HG03342 (cell line): Measurements from ENCODE around the gene USP53.
"Not testable (repeated sequence)": the region's sequence is repeated elsewhere in the genome, so short reads cannot be mapped to it uniquely, and the experiment has no call there.

Experiments used
- ATAC-seq: cut with Tn5 transposase; IDR thresholded peaks from one replicate; pipeline ENCODE4 v1.9.1; 2021; ENCODE audit warnings: mild to moderate bottlenecking, moderate library complexity; ENCODE audit not compliant: unreplicated experiment

The USP53 gene

DNA sequence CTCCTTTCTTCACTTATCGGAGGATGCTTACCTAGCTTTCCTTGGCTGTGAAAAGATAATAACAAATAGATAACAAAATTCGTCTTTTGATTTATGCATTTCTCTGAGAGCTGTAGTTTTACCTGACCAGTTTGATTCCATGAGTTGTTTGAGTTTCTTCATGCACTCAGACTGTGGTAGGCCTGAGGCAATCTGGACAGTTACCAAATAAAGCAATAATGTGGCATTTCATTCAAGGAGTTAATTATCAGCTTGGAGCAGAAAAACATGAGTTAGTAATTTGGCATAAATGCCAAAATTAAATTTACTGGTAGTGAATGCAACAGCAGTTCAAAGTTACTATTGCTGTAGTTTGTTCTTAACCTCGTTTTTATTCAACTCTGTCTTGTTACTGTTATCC is 56.0 kb downstream of the USP53 start:
- ATAC-seq = no peak

DNA sequence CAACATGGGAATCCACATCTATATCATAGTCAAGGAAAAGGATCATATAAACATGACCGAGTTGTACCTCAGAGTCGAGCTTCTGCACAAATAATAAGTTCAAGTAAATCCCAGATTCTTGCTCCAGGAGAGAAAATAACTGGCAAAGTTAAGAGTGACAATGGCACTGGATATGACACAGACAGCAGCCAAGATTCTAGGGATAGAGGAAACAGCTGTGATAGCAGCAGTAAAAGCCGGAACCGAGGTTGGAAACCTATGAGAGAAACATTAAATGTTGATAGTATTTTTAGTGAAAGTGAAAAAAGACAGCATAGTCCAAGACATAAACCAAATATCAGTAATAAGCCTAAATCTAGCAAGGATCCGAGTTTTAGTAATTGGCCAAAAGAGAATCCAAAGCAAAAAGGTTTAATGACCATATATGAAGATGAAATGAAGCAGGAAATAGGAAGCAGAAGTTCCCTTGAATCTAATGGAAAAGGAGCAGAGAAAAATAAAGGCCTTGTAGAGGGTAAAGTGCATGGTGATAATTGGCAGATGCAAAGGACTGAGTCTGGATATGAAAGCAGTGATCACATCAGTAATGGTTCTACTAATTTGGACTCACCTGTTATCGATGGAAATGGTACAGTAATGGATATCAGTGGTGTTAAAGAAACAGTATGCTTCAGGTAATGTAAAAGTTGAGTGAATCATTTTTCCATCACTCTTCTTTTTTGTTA is 59.0 kb downstream of the USP53 start:
- no peak for ATAC-seq

DNA sequence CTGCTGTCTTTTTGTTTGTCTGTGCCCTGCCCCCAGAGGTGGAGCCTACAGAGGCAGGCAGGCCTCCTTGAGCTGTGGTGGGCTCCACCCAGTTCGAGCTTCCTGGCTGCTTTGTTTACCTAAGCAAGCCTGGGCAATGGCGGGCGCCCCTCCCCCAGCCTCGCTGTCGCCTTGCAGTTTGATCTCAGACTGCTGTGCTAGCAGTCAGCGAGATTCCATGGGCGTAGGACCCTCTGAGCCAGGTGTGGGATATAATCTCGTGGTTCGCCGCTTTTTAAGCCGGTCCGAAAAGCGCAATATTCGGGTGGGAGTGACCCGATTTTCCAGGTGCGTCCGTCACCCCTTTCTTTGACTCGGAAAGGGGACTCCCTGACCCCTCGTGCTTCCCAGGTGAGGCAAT is 67.0 kb downstream of the USP53 start:
- ATAC-seq = not testable (repeated sequence)

DNA sequence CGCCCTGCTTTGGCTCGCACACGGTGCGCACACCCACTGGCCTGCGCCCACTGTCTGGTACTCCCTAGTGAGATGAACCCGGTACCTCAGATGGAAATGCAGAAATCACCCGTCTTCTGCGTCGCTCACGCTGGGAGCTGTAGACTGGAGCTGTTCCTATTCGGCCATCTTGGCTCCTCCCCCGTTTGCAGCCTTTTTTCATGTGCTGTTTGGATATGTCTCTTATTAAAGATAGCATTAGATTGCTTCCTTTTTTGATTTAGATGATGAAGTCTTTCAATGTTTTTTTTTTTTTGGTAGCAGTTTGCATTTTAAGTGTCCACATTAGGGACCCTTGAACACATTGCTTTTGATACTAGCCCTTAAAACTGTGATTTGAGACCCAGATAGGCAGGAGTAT is 67.4 kb downstream of the USP53 start:
- not testable (repeated sequence) for ATAC-seq

DNA sequence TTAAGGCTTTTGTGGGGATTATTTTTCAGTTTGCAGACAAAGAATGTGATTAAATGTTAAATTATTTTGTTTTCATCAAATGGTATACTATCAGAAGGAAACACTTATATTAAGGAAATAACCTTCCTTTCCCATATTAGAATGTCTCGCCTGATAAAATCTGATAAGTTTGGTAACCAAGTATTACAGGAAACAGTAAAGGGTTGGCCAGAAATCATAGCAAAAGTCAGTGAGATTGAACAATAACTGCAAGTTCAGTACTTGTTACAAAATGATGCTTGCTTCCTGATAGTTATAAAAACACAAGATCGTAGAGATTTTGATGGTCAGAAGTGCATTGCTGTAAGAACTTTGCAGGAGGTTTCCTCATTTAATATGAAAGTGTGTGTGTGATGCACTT is 68.9 kb downstream of the USP53 start:
- ATAC-seq = no peak

DNA sequence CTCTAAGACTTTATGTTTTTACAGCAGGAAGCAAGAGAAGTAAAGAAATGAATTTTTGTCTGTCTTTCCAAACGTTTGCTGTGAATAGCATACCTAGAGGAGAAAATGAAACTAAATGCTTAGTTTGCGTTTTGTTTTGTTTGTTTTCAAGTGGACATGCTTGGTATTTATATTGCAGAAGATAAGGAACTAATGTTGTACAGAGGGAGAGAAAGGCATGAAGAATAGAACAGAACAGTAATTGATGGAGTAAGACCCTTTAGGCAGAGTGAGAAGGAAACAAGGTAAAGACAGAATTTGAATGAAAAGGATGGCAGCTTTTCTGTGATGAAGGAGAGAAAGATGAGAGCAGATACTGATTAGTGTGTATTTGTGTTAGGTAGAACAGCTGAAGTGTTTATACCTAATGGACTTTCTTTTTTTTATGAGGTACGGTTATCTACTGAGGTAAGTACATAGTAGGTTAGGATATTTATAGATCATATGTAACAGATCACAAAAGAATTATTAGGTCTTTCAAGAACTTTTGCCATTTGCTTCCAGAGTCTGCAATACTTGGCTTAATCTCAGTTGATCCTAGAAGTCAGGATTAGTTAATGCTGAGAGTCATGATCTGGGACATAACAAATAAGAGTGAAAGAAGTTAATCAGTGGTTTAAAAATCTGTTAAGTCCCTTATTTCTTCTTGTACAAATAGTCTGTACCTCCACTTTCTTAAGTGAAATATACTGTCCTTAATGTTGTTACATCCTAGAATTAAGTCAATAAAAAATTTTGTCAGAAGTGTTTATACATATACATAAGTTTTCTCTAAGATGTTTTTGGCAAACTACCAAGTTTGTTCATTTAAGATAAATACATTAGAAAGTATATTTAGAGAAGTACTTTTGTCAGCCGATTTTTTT is 72.6 kb downstream of the USP53 start:
- ATAC-seq = peak; percentile 91

DNA sequence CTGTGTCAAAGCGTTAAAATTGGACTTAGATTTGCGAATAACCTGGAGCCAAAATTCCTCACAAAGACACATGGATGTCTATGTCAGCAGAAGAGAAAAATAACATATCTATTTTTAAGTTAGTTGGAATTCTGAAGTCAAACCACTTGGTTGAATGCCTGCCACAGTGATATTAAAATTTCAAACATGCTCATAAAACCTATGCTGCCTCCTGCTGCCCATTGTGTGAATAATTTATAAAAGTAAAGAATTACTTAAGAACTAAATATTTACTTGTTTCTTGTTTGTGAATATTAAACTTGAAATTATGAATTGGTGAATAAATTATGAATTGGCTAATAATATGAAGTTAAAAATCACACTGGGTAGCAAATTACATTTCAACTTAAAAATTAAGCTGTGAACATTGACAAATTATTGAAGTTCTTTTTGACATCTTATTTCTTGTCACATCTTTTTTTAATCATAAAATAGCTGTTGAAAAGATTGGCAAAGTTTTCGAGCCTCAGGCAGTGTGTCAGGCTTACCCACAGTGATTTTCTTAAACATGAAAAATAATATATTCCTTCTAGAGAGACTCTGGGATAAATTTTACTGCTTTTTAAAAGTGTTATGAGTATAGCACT is 74.0 kb downstream of the USP53 start:
- ATAC-seq = no peak

DNA sequence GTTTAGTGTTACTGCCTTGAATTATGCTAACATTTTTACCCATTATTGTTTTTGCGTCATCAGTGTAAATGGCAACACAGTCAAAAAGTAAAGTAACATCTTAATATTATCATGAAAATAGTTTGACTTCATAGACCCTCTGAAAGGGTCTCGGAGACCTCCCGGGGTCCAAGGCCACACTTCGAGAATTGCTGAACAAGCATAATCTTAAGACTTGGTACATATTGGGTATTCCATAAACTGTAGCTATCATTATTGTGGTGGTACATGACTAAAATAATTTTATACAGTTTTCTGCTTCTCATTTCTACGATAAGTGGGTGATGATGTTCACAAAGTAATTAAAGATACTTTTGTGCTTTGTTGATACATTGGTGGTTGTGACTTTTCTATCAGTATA is 76.8 kb downstream of the USP53 start:
- ATAC-seq = no peak

DNA sequence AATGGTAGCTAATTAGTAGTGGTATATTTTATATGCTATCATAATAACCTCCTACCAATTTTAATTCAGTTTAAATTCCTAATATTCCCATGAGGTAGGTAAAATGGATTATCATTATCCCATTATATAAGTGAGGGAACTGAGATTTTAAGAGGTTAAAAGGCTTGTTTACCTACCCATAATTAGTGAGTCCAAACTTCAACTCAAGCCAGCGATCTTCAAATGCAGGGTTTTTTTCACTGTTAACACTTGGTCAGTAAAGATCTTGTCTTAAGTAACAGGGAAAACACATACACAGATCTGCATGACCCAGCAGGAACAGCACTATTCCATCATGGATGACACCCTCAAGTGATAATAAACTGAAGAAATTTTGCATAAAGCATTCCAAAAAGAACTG is 78.1 kb downstream of the USP53 start:
- ATAC-seq = no peak

DNA sequence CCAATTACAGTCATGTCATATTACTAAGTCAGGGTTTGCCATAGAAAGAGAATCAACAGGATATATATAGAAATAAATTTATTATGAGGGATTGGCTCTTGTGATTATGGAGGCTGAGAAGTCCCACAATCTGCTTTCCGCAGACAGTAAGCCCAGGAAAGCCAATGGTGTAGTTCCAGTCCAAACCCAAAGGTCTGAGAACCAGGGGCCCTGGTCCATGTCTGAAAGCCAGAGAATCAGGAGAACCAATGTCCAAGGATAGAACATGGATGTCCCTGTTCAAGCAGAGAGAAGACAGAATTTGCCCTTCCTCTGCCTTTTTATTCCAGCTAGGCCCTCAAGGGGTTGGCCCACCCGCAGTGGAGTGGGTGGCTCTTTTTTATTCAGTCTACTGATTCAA is 83.8 kb downstream of the USP53 start:
- ATAC-seq = no peak

DNA sequence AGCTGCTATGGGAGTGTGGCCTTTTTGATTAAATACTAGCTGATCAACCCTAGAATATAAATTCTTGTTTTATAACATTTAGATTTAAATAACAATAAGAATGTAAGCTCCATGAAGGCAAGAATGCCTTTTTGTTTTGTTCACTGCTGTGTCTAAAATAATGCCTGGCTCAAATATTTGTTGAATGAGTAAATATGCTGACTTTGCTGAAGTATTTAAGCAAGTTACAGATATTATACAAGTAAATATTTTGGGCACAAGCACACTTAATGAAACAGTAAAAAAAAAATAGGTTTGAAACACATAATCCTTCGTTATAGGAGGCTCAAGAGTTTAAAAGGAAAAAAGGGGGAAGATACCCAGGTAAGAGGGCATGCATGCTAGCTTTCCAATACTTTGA is 85.3 kb downstream of the USP53 start:
- ATAC-seq = no peak

DNA sequence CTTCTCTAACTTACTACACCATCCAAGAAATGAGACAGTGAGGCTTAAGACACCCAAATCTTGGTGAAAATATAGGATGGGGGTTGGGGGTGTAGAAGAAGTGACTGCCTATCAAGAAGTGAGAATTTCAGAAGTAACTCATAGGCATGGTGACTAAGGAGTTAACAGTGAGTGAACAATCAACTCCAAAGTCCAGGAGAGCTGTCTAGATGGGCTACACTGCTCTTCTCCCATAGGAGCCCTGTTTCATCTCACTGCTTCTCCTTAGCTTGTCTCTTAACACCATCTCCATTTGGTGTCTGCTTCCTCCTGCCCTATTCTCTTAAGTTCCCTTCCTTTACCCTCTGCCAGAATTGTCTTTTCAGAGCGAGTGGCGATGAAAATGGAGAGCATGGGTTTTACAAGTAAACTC is 86.8 kb downstream of the USP53 start:
- no peak for ATAC-seq

DNA sequence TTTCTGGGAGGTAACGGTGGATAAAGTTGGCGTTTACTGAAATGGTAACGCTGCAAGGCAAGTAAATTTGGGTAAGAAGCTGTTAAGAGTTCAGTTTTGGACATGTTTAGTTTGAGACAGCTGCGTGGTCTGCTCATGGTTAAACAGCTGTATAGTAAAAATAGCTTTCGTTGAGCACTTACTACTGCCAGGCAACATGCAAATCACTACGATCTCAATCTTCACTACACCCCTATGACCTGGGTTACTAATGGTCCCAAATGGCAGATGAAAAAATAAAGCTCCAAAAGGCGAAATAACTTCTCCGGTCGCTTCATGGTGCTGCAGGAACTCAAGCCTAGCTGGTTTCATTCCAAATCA is 87.2 kb downstream of the USP53 start:
- peak; percentile 57 for ATAC-seq

DNA sequence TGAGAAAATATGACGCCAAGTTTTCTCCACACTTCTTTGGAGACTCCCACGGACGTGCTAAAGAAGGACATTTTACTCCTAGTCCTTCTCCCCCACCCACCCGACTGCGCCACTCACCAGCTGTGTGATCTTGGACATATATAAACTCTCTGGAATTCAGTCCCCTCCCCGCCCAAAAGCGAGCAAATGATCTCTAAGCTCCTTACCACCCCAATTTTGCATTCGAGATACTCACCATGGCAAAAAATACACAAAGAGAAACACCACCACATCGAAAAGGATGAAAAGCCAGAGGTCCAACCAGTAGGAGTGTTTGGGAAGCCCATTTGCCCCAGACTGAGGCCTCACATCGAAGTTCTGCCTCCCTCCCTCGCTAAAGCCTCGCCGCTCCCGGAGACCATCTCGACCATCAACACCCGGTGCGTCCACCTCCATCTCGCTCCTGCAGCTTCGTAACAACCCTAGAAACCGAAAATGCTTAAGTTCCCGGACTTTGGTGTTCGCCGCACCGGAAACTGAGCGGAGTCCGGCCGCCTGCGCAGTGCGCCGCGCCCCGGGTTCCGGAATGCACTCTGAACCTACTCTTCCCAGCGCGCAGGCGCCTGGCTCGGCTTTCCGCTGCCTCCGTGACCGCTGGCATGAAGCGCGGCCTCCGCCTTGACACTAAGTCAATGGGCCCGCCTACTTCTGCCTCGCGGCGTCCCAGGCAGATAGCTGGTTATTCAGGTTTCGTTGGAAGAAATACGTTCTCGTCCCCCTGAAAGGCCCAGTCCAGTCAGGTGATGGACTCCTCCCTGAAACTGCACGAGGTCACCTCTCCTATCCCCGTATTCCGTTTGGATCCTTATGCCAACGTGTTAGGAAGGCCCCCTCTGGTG is 87.8 kb downstream of the USP53 start:
- peak; percentile 94 for ATAC-seq

DNA sequence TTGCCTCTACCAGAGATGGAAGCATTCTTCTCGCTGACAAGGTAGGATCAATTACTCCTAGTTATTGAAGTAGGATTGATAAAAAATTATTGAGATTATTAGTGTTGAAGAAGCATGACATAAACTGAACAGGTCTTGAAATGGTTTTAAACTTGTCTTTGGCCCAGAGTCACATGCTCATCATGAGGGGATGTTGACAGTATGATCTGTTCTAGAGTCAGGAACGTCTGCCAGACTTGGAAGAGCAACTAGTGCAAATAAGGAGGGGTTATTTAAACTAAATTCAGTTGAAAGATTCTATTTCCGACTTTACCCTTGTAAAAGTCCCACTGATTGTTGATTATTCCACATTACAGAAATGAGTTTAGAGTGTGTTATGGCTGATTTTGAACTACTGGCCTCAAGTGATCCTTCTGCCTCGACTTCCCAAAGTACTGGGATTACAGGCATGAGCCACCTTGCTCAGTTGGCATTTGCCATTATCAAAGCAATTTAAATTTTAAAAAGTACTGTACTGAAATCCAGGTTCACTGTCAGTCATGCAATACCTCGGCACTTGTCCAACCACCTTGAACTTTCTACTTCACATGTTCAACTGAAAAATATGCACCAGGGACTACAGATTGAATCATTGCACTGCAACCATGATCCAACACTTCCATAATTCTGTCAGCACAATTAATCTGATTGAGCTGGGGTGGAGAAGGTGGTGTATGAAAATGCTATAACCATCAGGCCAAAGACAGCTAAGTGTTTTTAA is 89.7 kb downstream of the USP53 start:
- no peak for ATAC-seq

DNA sequence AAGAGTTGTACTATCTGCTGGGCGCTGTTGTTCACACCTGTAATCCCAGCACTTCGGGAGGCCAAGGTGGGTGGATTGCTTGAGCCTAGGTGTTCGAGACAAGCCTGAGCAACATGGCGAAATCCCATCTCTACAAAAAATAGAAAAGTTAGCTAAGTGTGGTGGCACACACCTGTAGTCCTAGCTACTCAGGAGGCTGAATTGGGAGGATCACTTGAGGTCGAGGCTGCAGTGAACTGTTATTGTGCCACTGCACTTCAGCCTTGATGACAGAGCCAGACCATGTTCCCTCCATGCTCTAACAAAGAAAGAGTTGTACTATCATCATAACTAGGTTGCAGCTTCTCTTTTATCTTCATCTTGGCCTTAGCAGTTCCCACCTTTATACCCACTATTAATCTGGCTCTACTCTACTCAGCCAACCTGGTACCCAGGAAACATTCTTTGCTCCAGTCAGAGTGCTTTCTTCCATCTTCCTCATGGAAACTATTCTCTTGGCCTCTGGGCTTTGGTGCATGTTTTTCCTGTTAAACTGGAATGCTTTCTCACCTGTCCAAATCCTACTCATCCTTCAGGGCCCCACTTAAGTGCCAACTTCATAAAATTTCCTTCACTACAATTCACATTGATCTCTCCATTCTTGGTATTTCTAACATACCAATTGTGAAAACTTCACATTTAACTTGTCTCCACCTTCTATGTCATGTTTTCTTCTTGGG is 91.2 kb downstream of the USP53 start:
- ATAC-seq = no peak

DNA sequence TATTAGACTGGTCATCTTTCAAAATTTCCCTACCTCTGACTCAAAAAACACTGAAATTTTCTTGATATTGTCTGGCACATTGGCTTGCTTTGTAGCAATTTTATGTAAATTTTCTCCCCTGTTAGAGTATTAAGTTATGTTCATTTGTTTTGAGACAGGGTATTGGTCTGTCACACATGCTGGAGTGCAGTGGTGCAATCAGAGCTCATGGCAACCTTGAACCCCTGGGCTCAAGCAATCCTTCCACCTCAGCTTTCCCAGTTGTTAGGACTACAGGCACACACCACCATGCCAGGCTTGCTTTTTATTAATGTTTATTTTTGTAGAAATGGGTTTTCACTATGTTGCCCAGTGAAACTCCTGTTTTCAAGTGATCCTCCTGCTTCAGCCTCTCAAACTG is 91.9 kb downstream of the USP53 start:
- ATAC-seq = no peak

DNA sequence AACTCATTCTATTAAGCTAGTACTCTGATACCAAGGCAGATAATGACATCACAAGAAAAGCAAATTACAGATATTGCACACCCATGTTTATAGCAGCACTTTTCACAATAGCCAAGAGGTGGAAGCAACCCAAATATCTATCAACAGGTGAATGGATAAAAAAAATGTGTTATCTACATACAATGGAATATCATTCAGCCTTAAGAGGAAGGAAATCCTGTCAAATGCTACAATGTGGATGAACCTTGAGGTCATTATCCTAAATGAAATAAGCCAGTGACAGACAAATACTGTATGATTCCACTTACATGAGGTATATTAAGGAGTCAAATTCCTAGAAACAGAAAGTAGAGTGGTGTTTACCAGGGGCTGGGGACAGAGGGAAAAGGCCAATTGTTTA is 95.1 kb downstream of the USP53 start:
- no peak for ATAC-seq

DNA sequence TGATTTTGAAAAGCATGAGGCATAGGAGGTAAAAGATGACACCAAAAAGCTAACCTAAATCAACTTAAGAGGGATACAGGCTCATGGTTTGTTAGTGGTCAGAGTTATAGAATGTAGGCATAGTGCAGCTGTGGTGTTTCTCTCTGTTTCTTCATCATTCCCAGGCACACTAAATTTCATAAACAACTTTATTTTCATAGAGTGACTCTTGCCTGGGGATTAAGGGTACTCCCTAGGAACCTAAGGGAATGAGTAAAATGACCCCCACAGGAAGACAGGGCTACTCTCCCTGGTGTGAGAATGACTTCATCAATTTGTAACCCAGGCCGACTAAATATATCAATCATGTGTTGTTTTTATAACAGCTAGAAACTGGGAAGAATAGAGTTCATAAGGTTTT is 98.3 kb downstream of the USP53 start:
- ATAC-seq = no peak

DNA sequence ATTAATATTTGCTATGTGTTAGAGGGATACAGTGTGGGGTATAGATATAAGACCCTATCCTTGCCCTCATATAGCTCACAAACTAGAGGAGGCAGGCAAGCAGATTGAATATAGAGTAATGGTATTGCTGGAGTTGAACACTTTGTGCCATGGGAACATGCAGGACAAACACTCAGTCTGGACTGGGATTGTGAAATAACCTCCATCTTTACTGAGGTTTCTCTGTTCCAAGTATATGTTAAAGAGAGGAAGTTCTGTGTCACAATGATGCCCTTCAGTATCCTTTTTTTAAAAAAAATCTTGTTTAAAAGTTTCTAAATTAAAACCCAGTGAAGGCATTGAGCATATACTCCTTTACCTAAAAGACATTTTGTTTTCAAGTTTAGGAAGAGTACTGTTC is 100.7 kb downstream of the USP53 start:
- ATAC-seq = no peak
